ENCODE results near the gene ANKRD13A.

The ANKRD13A gene

GRCh38 chr12:110062241-110062640, 63.0 kb downstream of the ANKRD13A start:
- no peak for TF ChIP-seq CTCF (IDR thresholded peaks at IDR 0.05)

DNA sequence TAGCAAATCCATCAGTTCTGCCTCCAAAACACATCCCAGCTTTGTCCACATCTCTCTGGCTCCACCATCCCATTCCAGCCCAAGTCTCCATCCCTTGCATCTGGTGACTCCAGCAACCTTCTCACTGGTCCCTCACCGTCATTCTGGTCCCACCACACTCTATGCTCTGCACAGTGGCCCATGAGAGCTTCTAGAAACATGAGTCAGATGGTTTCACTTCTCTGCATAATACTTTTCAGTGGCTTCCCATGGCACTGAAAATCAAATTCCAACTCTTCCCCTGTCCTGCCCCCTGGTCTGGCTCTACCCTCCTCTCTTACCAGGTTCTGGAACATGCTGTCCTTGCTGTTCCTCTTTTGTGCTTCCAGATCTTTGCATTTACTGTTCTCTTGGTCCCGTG, 66.3 kb downstream of the ANKRD13A start:
- TF ChIP-seq CTCF (IDR thresholded peaks at IDR 0.05) = no peak

DNA sequence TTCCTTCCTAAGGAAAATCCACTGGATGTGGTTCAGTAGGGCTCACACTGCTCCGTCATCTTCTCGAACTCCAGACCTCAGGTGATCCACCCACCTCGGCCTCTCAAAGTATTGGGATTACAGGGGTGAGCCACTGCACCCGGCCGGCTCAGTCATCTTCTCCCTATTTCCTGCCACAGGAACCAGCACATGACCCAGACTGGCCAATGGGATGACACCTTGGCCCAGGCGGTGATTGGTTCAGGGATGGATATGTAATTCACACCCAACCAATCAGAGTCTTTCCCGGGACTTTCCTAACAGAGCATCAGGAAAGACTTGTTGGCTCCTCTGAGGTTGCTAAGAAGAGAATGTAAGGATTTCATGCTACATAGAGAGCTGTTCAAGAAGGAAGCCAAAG, 68.3 kb downstream of the ANKRD13A start:
- TF ChIP-seq CTCF (IDR thresholded peaks at IDR 0.05) = no peak

DNA sequence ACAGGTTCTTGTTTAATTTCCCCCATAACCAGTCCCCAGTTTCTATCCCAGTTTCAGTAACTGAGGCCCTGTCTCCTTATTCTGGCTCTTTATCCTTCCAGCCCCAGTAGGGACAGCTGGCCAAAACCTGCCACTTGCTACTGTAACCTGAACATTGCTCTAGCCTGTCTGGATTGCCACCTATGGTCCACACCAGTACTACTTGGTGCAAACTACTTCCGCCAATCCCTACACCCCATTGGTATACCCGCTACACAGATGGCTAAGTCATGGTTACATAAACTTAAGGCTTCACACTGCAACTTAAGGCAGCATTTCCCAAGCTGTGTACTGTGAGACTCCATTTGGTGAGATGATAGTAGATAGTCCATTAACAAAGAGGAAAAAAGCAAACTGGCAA, 69.4 kb downstream of the ANKRD13A start:
- TF ChIP-seq CTCF (IDR thresholded peaks at IDR 0.05) = no peak

DNA sequence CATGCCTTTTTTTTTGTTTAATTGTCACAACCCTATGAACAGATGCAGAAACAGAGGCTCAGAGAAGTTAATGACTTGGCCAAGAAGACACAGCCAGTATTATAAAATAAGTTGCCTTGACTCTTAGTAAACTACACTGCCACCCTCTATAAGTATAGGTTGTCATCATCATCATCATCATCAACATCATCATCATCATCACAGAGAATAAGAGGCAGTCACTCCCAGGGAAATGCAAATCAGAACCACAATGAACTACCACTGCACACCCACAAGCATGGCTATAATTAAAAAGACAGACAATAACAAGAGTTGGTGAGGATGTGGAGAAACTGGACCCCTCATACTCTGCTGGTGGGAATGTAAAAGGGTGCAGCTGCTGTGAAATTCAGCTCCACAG, 72.3 kb downstream of the ANKRD13A start:
- no peak for TF ChIP-seq CTCF (IDR thresholded peaks at IDR 0.05)

- TF ChIP-seq CTCF (IDR thresholded peaks at IDR 0.05) = no peak
Observed at GRCh38 chr12:110071967-110072366, 72.7 kb downstream of the ANKRD13A start.

DNA sequence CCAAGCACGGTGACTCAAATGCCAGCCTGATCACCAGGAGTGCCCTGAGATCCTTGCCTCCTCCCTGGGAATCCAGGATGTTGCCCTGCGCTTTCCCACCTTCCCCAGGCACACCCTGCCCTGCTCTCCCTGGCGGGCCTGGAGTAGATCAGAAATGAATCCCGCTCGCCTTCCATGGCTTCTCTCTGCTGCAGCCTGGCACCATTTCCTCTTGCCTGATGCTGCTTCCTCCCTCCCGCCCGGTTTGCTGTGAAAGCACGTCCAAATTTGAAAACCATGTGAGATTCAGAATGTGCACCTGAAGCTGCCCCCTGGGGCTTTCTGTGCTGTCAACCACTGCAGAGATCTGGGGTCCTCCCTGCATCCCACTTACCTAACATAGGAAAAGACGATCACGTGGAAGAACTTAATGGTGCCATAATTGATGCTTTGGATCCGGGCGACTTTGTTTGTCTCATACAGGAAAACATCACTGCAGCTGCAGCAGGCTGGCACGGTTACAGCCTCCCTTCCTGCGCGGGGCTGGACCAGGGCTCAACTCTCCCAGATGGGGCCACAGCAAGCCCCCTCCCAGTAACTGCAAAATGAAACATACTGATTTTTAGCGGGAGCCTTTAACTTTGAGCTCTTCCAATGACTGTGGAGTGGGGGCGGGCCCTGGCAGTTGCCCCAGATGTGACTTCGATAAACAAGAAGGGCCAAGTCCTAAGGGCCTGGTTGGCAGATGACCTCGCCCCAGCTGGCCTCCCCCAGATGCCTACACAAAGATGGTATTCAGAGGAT, 74.0 kb downstream of the ANKRD13A start:
- no peak for TF ChIP-seq CTCF (IDR thresholded peaks at IDR 0.05)

DNA sequence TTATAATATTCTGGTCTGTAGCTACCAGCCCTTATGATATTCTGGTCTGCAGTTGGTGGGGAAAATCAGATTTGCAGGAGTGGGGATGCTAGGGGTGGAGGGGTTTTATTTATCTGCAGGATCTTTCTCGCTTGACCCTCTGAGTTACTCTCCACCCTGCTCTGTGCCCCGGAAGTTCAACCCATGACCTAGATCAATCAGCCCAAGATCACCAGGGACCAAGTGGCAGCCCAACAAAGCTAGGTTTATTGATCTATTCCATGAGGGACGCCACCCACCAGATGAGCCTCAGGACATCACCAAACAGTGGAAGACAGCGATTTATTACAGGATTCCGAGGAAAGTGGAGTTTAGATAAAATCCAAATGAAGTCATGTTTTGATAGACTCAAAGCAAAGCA, 74.9 kb downstream of the ANKRD13A start:
- TF ChIP-seq CTCF (IDR thresholded peaks at IDR 0.05) = no peak

All from LNCAP (cell line).